Measurements from ENCODE around the gene LRRC1.

LRRC1 gene

DNA sequence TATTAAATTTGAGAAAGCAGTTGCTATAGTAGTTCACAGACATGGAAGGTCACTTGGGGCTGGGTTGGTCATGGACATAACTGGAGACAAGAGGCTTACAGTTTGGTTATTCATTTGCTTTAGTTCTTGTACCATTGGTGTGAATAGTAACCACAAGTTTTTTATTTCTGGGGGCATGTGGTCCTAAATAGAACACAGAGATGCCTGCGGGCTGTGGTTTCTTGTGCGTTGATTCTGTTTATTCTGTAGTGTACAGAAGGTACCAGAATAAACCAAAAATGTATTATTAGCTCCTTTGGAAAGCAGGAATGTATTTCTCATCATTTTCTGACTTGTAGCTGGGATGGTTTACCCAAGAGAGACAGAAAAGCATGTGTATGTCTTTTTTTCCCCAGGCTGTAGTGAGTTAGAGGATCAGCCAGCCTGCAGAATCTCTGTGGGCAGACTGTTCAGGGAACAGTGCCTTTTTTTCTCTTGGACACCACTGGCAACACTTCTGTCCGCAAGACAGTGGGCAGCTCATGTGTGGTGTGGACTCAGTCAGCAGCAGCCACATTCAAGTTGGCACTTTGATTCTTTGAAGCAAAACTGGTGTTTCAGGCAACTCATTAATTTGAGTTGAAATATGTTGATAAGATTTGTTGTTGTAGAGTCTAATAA, 122.1 kb downstream of the LRRC1 start:
- no peaks in the 10 kb centered on the region for H3K4me1 ChIP-seq (ENCODE audit: control insufficient read depth in 1 of 2, insufficient read depth in 2 of 2, low read length in 2 of 2)
- no peaks in the 10 kb centered on the region for H3K27me3 ChIP-seq (ENCODE audit: low read depth, low read length)
- no peaks in the 10 kb centered on the region for H3K9me3 ChIP-seq (ENCODE audit: control insufficient read depth in 1 of 2, low read length in 2 of 2)
- no peak overlapping the region for H3K4me3 ChIP-seq (ENCODE audit: low read depth in 1 of 2, low read length in 2 of 2)
- peaks cover 9 to 16% of the 10 kb centered on the region in 2 donors for H3K36me3 ChIP-seq (ENCODE audit: control insufficient read depth in 1 of 2, insufficient read depth in 2 of 2, low read length in 2 of 2)
- H3K27ac ChIP-seq (ENCODE audit: low read length) = no peak overlapping the region

DNA sequence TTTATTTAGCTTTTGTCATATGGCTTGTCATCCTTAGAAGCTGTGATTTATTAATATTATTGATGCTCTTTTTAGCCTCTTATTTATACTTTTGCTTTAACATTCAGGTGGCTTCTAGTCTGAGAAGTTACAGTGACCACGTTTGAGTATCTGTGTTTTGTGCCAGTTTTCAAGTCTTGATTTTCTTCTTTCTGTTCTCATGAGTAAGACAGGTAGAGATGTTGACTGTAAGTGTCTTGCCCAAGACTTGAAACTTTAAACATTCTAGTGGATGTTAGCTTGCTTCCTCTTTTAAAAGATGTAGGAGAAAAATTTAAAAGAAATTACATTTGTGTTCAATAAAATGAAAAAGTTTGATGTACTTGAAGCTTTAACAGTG, 122.6 kb downstream of the LRRC1 start:
- Histone ChIP-seq H3K4me3 (ENCODE audit: low read depth in 1 of 2, low read length in 2 of 2) (no peak overlapping the region), H3K9me3 (ENCODE audit: control insufficient read depth in 1 of 2, low read length in 2 of 2) (no peaks in the 10 kb centered on the region), H3K36me3 (ENCODE audit: control insufficient read depth in 1 of 2, insufficient read depth in 2 of 2, low read length in 2 of 2) (peaks cover 9 to 18% of the 10 kb centered on the region in 2 donors), H3K27ac (ENCODE audit: low read length) (no peak overlapping the region), H3K4me1 (ENCODE audit: control insufficient read depth in 1 of 2, insufficient read depth in 2 of 2, low read length in 2 of 2) (no peaks in the 10 kb centered on the region), H3K27me3 (ENCODE audit: low read depth, low read length) (no peaks in the 10 kb centered on the region)

DNA sequence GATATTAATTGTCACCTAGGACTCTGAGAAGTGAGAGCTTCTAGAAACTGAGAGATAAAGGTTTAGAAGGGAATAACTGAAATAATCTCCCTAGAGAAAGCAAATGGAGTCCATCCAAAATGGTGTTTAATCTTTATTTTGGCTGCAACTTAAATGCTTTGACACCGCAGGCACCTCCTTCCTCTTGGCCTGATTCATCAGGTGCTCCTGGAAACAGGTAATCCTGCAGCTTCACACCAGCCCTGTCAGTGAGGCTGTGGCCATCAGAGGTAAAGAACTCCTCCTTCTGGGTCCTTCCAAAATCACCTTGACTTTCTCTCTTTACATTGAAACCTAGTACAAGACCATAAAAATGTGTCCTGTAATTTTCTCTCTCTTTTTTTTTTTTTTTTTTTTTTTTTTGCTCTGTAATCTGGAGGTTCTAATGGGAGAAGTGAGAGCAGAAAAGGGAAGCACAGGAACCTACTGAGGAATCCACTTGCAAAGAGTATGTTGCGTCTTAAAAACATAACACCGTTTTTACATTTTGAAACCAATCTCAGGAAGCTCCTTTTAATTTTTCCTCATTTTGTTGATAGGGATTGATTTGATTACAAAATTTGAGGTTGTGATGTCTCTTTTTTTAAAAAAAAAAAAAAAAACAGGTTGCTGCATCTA, 124.2 kb downstream of the LRRC1 start:
- Histone ChIP-seq H3K4me1 (ENCODE audit: control insufficient read depth in 1 of 2, insufficient read depth in 2 of 2, low read length in 2 of 2) (no peaks in the 10 kb centered on the region), H3K9me3 (ENCODE audit: control insufficient read depth in 1 of 2, low read length in 2 of 2) (no peaks in the 10 kb centered on the region), H3K36me3 (ENCODE audit: control insufficient read depth in 1 of 2, insufficient read depth in 2 of 2, low read length in 2 of 2) (peaks cover 4 to 17% of the 10 kb centered on the region in 2 donors), H3K27me3 (ENCODE audit: low read depth, low read length) (no peaks in the 10 kb centered on the region), H3K4me3 (ENCODE audit: low read depth in 1 of 2, low read length in 2 of 2) (no peak overlapping the region), H3K27ac (ENCODE audit: low read length) (no peak overlapping the region)

DNA sequence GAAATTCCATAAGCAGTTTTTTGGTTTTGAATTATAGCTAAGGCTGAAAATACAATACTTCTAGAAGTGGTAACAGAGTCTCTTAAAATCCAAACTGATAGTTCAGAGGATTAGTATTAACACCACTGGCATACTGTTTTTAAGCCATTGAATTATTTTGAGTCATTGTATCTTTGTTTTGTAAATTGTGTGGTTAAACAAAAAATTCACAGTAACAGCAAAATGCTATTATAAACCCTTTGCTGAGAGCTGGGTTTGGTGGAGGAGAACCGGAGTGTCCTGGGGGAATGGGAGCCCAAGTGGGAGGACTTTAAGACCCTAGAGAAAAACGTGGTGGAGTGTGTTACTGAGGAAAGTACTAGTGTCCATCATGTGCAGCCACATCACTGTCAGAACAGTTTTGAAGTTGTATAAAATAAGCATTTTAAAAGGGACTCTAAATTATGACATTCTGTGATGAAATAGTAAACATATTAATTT, 125.1 kb downstream of the LRRC1 start:
- no peaks in the 10 kb centered on the region for H3K27me3 ChIP-seq (ENCODE audit: low read depth, low read length)
- no peaks in the 10 kb centered on the region for H3K9me3 ChIP-seq (ENCODE audit: control insufficient read depth in 1 of 2, low read length in 2 of 2)
- H3K27ac ChIP-seq (ENCODE audit: low read length) = no peak overlapping the region
- H3K4me1 ChIP-seq (ENCODE audit: control insufficient read depth in 1 of 2, insufficient read depth in 2 of 2, low read length in 2 of 2) = no peaks in the 10 kb centered on the region
- no peak overlapping the region for H3K4me3 ChIP-seq (ENCODE audit: low read depth in 1 of 2, low read length in 2 of 2)
- H3K36me3 ChIP-seq (ENCODE audit: control insufficient read depth in 1 of 2, insufficient read depth in 2 of 2, low read length in 2 of 2) = peaks cover 0 to 16% of the 10 kb centered on the region in 2 donors

DNA sequence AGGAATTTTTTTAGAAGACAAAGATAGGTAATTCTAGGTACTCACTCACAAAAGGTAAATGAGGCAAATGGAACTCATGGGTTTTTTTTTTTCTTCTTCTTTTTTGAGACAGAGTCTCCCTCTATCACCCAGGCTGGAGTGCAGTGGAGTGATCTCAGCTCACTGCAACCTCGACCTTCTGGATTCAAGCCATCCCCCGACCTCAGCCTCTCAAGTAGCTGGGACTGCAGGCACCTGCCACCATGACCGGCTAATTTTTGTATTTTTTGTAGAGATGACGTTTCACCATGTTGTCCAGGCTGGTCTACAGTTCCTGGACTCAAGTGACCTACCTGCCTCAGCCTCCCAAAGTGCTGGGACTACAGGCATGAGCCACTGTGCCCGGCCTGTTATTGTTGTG, 126.1 kb downstream of the LRRC1 start:
- Histone ChIP-seq H3K9me3 (ENCODE audit: control insufficient read depth in 1 of 2, low read length in 2 of 2) (no peaks in the 10 kb centered on the region), H3K27ac (ENCODE audit: low read length) (no peak overlapping the region), H3K27me3 (ENCODE audit: low read depth, low read length) (no peaks in the 10 kb centered on the region), H3K4me1 (ENCODE audit: control insufficient read depth in 1 of 2, insufficient read depth in 2 of 2, low read length in 2 of 2) (no peaks in the 10 kb centered on the region), H3K4me3 (ENCODE audit: low read depth in 1 of 2, low read length in 2 of 2) (no peak overlapping the region), H3K36me3 (ENCODE audit: control insufficient read depth in 1 of 2, insufficient read depth in 2 of 2, low read length in 2 of 2) (peaks cover 0 to 16% of the 10 kb centered on the region in 2 donors)

DNA sequence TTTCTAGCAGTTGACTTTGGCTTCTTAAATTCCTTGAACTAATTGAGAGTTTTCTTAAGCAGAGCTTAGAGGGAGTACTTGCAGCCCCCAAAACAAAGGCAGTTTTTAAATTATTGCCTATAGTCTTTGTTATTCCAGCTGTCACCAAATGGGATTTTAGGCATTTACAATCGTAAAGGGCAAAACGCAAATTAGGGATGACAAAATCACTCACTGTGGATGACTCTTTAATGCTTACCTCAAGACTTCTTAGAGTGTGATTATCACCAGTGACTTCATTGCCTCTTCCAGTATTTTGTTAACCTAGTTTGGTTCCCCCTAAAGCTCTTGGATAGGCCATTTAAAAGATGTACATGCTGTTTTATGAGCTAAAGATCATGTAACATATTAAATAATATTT, 126.8 kb downstream of the LRRC1 start:
- Histone ChIP-seq H3K9me3 (ENCODE audit: control insufficient read depth in 1 of 2, low read length in 2 of 2) (no peaks in the 10 kb centered on the region), H3K27ac (ENCODE audit: low read length) (no peak overlapping the region), H3K4me1 (ENCODE audit: control insufficient read depth in 1 of 2, insufficient read depth in 2 of 2, low read length in 2 of 2) (no peaks in the 10 kb centered on the region), H3K4me3 (ENCODE audit: low read depth in 1 of 2, low read length in 2 of 2) (no peak overlapping the region), H3K27me3 (ENCODE audit: low read depth, low read length) (no peaks in the 10 kb centered on the region), H3K36me3 (ENCODE audit: control insufficient read depth in 1 of 2, insufficient read depth in 2 of 2, low read length in 2 of 2) (peaks cover 0 to 16% of the 10 kb centered on the region in 2 donors)

DNA sequence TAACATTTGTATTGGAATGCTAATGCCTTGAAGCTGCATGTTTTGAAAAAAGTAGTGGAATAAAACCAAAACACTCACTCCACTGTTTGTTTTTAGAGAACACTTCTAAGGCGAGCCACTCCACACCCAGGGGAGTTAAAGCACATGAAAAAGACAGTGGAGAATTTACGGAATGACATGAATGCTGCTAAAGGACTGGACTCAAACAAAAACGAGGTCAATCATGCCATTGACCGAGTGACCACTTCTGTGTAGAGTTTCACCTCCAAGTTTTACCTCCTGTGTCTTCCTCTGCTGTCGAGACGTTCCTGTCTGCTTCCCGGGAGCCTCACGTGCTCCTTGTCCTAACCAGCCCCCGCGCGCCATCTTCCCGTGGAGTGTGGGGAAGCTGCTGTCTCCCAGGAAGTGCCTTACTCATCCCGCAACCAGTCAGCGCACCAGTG, 127.8 kb downstream of the LRRC1 start:
- no peak overlapping the region for H3K27ac ChIP-seq (ENCODE audit: low read length)

DNA sequence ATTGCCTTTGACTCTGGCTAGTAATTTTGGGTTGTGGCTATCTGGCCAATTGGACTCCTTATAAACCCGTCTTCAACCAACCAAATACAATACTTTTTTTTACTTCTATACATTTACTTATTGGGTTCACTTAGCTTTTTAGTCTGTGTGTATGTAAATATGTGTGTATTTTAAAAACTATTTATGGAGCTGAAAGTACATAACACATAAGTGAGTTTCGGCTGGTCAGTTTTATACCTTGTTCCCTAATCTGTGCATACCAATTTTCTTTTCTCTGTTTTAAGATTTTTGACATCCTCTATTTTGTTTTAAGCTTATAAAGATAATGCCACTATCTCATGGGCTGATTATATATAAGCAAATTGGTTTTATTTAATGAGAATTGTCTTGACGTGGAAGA, 129.5 kb downstream of the LRRC1 start:
- Histone ChIP-seq H3K4me3 (ENCODE audit: low read depth in 1 of 2, low read length in 2 of 2) (no peak overlapping the region), H3K4me1 (ENCODE audit: control insufficient read depth in 1 of 2, insufficient read depth in 2 of 2, low read length in 2 of 2) (peaks cover 0 to 4% of the 10 kb centered on the region in 2 donors), H3K36me3 (ENCODE audit: control insufficient read depth in 1 of 2, insufficient read depth in 2 of 2, low read length in 2 of 2) (peaks cover 0 to 16% of the 10 kb centered on the region in 2 donors), H3K9me3 (ENCODE audit: control insufficient read depth in 1 of 2, low read length in 2 of 2) (no peaks in the 10 kb centered on the region), H3K27me3 (ENCODE audit: low read depth, low read length) (no peaks in the 10 kb centered on the region), H3K27ac (ENCODE audit: low read length) (no peak overlapping the region)

More for the DNA sequence above, 127.8 kb downstream of the LRRC1 start:
- Histone ChIP-seq H3K27me3 (ENCODE audit: low read depth, low read length) (no peaks in the 10 kb centered on the region), H3K9me3 (ENCODE audit: control insufficient read depth in 1 of 2, low read length in 2 of 2) (no peaks in the 10 kb centered on the region), H3K4me1 (ENCODE audit: control insufficient read depth in 1 of 2, insufficient read depth in 2 of 2, low read length in 2 of 2) (peaks cover 0 to 4% of the 10 kb centered on the region in 2 donors), H3K4me3 (ENCODE audit: low read depth in 1 of 2, low read length in 2 of 2) (no peak overlapping the region), H3K36me3 (ENCODE audit: control insufficient read depth in 1 of 2, insufficient read depth in 2 of 2, low read length in 2 of 2) (peaks cover 0 to 16% of the 10 kb centered on the region in 2 donors)

DNA sequence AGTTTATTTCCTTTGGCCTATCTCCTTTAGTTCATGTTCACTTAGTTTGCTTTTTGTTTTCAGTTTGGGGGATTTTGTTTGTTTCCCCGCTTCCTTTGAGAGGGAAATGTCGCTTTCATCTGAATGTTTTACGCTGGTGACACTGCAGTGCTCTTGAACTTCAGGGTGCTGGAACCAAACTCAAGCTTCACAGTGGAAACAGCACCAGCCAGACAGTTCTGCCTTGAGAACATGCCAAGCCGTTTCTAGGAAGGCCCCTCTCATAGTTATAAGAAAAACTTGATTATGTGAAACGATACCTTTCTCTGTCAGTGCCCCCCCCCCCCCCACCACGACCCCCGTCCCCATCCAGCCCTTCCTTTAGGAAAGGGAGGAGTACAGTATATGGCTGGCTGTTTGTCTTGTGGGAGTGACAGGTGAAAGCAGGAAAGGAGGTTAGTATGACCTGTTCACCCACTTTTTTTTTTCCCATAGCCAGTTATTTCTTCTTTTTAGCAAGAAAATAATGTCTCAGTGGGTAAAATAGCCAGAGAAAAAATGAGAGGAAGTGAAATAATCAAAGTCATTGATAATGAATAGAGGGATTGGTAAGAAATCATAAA, 130.1 kb downstream of the LRRC1 start:
- H3K27me3 ChIP-seq (ENCODE audit: low read depth, low read length) = no peaks in the 10 kb centered on the region
- H3K9me3 ChIP-seq (ENCODE audit: control insufficient read depth in 1 of 2, low read length in 2 of 2) = no peaks in the 10 kb centered on the region
- H3K36me3 ChIP-seq (ENCODE audit: control insufficient read depth in 1 of 2, insufficient read depth in 2 of 2, low read length in 2 of 2) = peaks cover 0 to 16% of the 10 kb centered on the region in 2 donors
- peaks cover 0 to 4% of the 10 kb centered on the region in 2 donors for H3K4me1 ChIP-seq (ENCODE audit: control insufficient read depth in 1 of 2, insufficient read depth in 2 of 2, low read length in 2 of 2)
- no peak overlapping the region for H3K4me3 ChIP-seq (ENCODE audit: low read depth in 1 of 2, low read length in 2 of 2)
- H3K27ac ChIP-seq (ENCODE audit: low read length) = no peak overlapping the region

DNA sequence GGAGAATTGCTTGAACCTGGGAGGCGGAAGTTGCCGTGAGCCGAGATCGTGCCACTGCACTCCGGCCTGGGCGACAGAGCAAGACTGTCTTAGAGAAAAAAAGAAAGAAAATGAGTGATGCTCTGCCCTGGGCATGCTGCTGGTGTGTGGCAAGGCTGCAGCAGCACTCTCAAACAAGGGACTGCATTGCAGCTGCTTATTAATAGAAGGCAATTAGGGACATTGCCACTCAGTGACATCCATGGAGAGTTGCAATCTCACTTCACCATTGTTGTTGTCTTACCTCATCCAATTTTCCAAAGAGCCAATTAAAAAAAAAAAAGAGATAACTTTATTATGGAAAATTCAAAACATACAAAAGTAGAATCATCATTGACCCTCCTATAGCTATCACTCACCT, 131.1 kb downstream of the LRRC1 start:
- no peak overlapping the region for H3K4me3 ChIP-seq (ENCODE audit: low read depth in 1 of 2, low read length in 2 of 2)
- no peaks in the 10 kb centered on the region for H3K27me3 ChIP-seq (ENCODE audit: low read depth, low read length)
- H3K9me3 ChIP-seq (ENCODE audit: control insufficient read depth in 1 of 2, low read length in 2 of 2) = no peaks in the 10 kb centered on the region
- no peak overlapping the region for H3K27ac ChIP-seq (ENCODE audit: low read length)
- peaks cover 0 to 4% of the 10 kb centered on the region in 2 donors for H3K4me1 ChIP-seq (ENCODE audit: control insufficient read depth in 1 of 2, insufficient read depth in 2 of 2, low read length in 2 of 2)
- peaks cover 0 to 15% of the 10 kb centered on the region in 2 donors for H3K36me3 ChIP-seq (ENCODE audit: control insufficient read depth in 1 of 2, insufficient read depth in 2 of 2, low read length in 2 of 2)

DNA sequence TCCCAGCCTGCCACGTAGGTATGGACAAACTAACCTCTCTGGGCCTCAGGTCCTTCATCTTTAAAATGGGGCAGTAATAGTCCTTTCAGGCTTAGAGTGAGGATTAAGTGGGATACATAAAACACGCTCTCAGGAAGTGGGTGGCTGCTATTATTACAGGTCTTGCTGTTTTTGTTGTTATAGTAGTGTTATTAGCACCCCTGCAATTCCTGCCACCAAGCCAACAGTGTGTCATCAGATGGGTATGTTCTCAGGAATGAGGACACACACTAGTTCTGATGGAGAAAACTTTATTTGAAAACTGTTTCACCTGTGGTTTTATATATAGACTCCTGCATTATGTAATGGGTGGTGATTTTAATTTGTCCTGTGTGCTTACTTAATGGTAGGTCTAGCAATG, 131.7 kb downstream of the LRRC1 start:
- Histone ChIP-seq H3K27ac (ENCODE audit: low read length) (no peak overlapping the region), H3K36me3 (ENCODE audit: control insufficient read depth in 1 of 2, insufficient read depth in 2 of 2, low read length in 2 of 2) (peaks cover 0 to 8% of the 10 kb centered on the region in 2 donors), H3K4me1 (ENCODE audit: control insufficient read depth in 1 of 2, insufficient read depth in 2 of 2, low read length in 2 of 2) (peaks cover 0 to 4% of the 10 kb centered on the region in 2 donors), H3K4me3 (ENCODE audit: low read depth in 1 of 2, low read length in 2 of 2) (no peak overlapping the region), H3K9me3 (ENCODE audit: control insufficient read depth in 1 of 2, low read length in 2 of 2) (no peaks in the 10 kb centered on the region), H3K27me3 (ENCODE audit: low read depth, low read length) (no peaks in the 10 kb centered on the region)

All from muscle layer of duodenum (tissue), 2 donors.